ENCODE data around the gene PACRG. TPM values are rescaled to one million over a fixed set of nuclear protein-coding genes. Genes with fewer than 3 reads are reported as not detected.

PACRG gene
- total and polyA plus RNA-seq, 8 donors: 1.5 to 6.8 (median 4.6) TPM

DNA sequence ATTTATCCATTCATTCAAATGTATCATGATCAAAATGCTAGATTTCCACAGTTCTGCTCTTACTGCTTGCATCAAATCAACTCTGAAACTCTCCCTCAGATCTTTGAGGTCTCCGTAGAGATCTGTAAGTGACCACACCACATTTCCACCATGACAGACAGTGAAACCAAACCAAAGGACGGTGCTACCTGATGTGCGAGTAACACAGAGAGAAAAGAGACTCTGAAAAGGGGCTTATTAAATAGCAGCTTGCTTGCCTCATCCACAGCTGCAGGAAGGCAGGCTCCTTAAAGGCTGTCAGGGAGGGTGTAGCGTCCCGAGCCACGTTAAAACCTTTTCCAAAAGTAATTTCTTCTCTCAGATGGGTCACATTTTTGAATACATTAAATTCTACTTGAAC lies 335.8 kb downstream of the PACRG start:
- Histone ChIP-seq H3K9me3 (peaks cover 0 to 6% of the 10 kb centered on the region in 2 donors), H3K4me3 (no peak overlapping the region), H3K27ac (no peak overlapping the region), H3K27me3 (no peaks in the 10 kb centered on the region), H3K36me3 (no peaks in the 10 kb centered on the region), H3K4me1 (no peaks in the 10 kb centered on the region)
- no peak for TF ChIP-seq CTCF (IDR thresholded peaks at IDR 0.05)
- intact Hi-C loops (cut with DNase I): no loop called here
- DNase-seq (no peak), ATAC-seq (no peak)

- H3K4me3 ChIP-seq: no peak overlapping the region
- no peaks in the 10 kb centered on the region for H3K4me1 ChIP-seq
- no peaks in the 10 kb centered on the region for H3K27me3 ChIP-seq
- DNase-seq (no peak), ATAC-seq (no peak)
- peaks cover 0 to 1% of the 10 kb centered on the region in 2 donors for H3K9me3 ChIP-seq
- no peaks in the 10 kb centered on the region for H3K36me3 ChIP-seq
- no peak for TF ChIP-seq CTCF (IDR thresholded peaks at IDR 0.05)
- intact Hi-C loops (cut with DNase I): no loop called here
- H3K27ac ChIP-seq: no peak overlapping the region
Measured at GRCh38 chr6:163064397-163064796, 336.6 kb downstream of the PACRG start.

DNA sequence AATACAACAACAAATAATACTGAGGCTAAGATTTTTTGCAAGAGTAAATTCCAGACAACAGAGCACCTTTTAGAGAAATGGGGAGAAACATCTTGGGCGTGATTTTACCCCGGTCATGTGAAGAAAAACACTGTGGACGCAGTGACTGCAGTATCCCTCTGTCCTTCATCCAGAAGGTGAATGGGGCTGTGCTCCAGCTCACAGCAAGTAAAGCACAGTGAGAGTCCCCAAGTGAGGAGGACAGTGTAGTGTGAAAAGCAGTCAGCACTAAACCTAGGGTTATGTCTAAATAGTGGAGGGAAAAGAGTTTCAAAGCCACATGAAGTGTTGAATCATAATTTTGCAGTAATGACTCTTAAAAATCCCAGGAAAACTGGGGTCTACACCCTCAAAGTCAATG lies 338.4 kb downstream of the PACRG start:
- intact Hi-C loops (cut with DNase I): no loop called here
- Histone ChIP-seq H3K9me3 (no peaks in the 10 kb centered on the region), H3K4me1 (no peaks in the 10 kb centered on the region), H3K36me3 (no peaks in the 10 kb centered on the region), H3K27me3 (no peaks in the 10 kb centered on the region), H3K4me3 (no peak overlapping the region), H3K27ac (no peak overlapping the region)
- DNase-seq (no peak), ATAC-seq (no peak)
- no peak for TF ChIP-seq CTCF (IDR thresholded peaks at IDR 0.05)

- TF ChIP-seq CTCF (IDR thresholded peaks at IDR 0.05): no peak
- DNase-seq: no peak
- Histone ChIP-seq H3K4me3 (no peak overlapping the region), H3K36me3 (no peaks in the 10 kb centered on the region), H3K4me1 (no peaks in the 10 kb centered on the region), H3K27ac (no peak overlapping the region), H3K27me3 (no peaks in the 10 kb centered on the region), H3K9me3 (no peaks in the 10 kb centered on the region)
- ATAC-seq: no peak
- intact Hi-C loops (cut with DNase I): no loop called here
Measured at GRCh38 chr6:163077134-163077533, 349.4 kb downstream of the PACRG start.

GRCh38 chr6:163078712-163079111 lies 350.9 kb downstream of the PACRG start:
- DNase-seq (no peak), ATAC-seq (no peak)
- no peak for TF ChIP-seq CTCF (IDR thresholded peaks at IDR 0.05)
- Histone ChIP-seq H3K27ac (no peak overlapping the region), H3K36me3 (no peaks in the 10 kb centered on the region), H3K4me3 (no peak overlapping the region), H3K9me3 (no peaks in the 10 kb centered on the region), H3K27me3 (no peaks in the 10 kb centered on the region), H3K4me1 (no peaks in the 10 kb centered on the region)
- intact Hi-C loops (cut with DNase I): no loop called here

Measured in left lung (tissue), 10 donors.